ACC112 (cell line): Measurements from ENCODE around the gene NDUFAF8.

Experiments
- H2AFZ ChIP-seq: fragments of 200-600 bp; sonication (generic); one replicate; pipeline ENCODE4 v1.6.0; 2017; ENCODE audit warnings: antibody characterized with exemption, low read length; ENCODE audit not compliant: unreplicated experiment
- H3K27ac ChIP-seq: fragments of 200-600 bp; sonication (generic); 2 replicates; pipeline ENCODE4 v1.5.1; 2014; ENCODE audit warnings: low read depth, mild to moderate bottlenecking, antibody characterized with exemption, low read length, moderate library complexity
- H3K27me3 ChIP-seq: fragments of 200-600 bp; sonication (generic); 2 replicates; pipeline ENCODE4 v1.6.1; 2014; ENCODE audit warnings: mild to moderate bottlenecking, antibody characterized with exemption, low read length, moderate library complexity, mixed read lengths; ENCODE audit not compliant: insufficient read depth
- H3K36me3 ChIP-seq: fragments of 200-600 bp; sonication (generic); 2 replicates; pipeline ENCODE4 v1.6.1; 2016; ENCODE audit warnings: mild to moderate bottlenecking, antibody characterized with exemption, low read length, moderate library complexity, mixed read lengths; ENCODE audit not compliant: insufficient read depth
- H3K4me1 ChIP-seq: fragments of 200-600 bp; sonication (generic); one replicate; pipeline ENCODE4 v1.6.1; 2016; ENCODE audit warnings: low read length, mixed read lengths; ENCODE audit not compliant: insufficient read depth, unreplicated experiment, control insufficient read depth
- H3K4me3 ChIP-seq: fragments of 200-600 bp; sonication (generic); 2 replicates; pipeline ENCODE4 v1.5.1; 2014; ENCODE audit warnings: mild to moderate bottlenecking, low read depth, low read length
- H3K79me2 ChIP-seq: fragments of 200-600 bp; sonication (generic); one replicate; pipeline ENCODE4 v1.6.0; 2016; ENCODE audit warnings: low read length; ENCODE audit not compliant: control insufficient read depth, unreplicated experiment, insufficient read depth

NDUFAF8 gene

GRCh38 chr17:81213978-81214377, 25.1 kb upstream of the NDUFAF8 start:
- no peaks in the 10 kb centered on the region for H3K4me1 ChIP-seq
- H3K27ac ChIP-seq, result no peak overlapping the region
- H3K27me3 ChIP-seq, result no peaks in the 10 kb centered on the region
- no peak overlapping the region for H3K4me3 ChIP-seq
- H3K79me2 ChIP-seq, result no peaks in the 10 kb centered on the region
- H2AFZ ChIP-seq, result no peak overlapping the region
- H3K36me3 ChIP-seq, result no peaks in the 10 kb centered on the region

DNA sequence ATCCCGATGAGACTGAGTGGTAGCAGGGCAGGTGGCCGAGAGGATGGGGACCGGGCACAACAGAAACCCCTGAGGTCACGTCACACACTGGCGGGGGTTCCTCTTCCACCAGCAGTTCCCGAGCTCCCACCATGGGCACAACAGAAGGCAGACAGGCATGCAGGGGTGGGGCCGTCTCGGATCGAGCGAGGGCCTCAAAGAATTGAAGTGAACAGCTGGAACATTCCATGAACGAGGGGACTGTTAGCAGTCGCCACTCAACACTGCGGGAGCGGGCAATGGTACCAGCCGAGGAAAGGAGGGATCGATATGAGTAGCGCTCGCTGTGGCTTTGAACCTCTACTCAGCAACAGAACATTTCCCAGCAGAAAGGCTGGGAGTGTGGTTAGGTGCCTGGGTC, 21.6 kb upstream of the NDUFAF8 start:
- Histone ChIP-seq H3K4me1 (peaks cover 5% of the 10 kb centered on the region), H3K4me3 (no peak overlapping the region), H3K36me3 (no peaks in the 10 kb centered on the region), H3K79me2 (peaks cover 5% of the 10 kb centered on the region), H2AFZ (no peak overlapping the region), H3K27ac (no peak overlapping the region), H3K27me3 (no peaks in the 10 kb centered on the region)

DNA sequence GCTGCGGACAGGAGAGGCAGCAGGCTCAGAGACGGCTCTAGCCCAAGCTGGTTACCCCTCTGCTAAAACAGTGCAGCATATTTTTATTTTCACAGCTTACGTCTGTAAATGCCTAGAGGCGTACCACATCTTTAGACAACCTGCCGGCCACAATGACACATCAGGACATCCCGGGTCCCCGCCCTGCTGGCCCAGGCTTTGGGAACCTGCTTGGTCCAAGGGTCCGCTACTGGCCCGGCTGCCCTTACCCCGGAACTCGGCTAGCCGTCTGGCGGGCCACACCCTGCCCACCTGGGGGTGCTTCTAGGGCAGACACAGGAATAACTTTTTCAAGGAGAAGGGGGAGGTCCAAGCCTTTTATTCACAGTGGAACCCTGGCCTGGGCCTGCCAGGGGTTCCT, 20.7 kb upstream of the NDUFAF8 start:
- Histone ChIP-seq H3K4me3 (no peak overlapping the region), H3K36me3 (no peaks in the 10 kb centered on the region), H3K27ac (no peak overlapping the region), H3K4me1 (peaks cover 5% of the 10 kb centered on the region), H3K27me3 (no peaks in the 10 kb centered on the region), H3K79me2 (peaks cover 5% of the 10 kb centered on the region), H2AFZ (no peak overlapping the region)

- Histone ChIP-seq H3K36me3 (no peaks in the 10 kb centered on the region), H3K27me3 (no peaks in the 10 kb centered on the region), H3K4me1 (peaks cover 8% of the 10 kb centered on the region), H3K27ac (no peak overlapping the region), H3K4me3 (no peak overlapping the region), H2AFZ (no peak overlapping the region), H3K79me2 (peaks cover 5% of the 10 kb centered on the region)
These were observed 20.1 kb upstream of the NDUFAF8 start for GRCh38 chr17:81218991-81219390.

DNA sequence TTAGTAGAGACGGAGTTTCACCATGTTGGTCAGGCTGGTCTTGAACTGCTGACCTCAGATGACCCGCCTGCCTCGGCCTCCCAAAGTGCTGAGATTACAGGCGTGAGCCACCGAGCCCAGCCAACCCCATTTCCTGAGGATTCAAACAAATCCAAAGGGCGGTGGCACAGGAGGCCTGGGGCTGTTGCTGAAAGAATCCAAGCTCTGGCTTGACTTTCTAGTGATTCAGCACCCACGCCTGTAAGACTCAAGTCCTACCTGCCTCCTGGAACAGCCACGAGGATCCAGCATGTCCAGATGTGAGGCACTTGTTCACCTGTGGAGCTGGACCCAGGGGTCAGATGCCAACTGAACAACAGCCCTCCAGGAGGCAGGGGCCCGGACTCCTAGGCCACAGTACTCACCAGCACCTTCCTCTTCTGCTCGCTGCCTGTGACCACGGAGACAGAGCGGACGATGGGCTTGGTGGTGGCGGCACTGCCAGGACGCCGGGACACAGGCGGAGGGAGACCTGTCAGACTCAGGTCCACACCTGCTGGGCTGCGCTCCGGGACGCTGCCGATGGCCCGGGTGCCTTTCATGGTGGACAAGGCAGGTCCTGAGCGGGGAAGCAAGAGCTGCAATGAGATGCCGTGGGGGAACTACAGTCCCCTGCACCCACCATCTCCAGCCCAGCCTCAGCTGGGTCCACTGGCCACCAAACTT, 19.5 kb upstream of the NDUFAF8 start:
- H3K4me1 ChIP-seq, result peaks cover 8% of the 10 kb centered on the region
- no peak overlapping the region for H3K27ac ChIP-seq
- no peaks in the 10 kb centered on the region for H3K36me3 ChIP-seq
- H2AFZ ChIP-seq, result no peak overlapping the region
- no peaks in the 10 kb centered on the region for H3K27me3 ChIP-seq
- peaks cover 5% of the 10 kb centered on the region for H3K79me2 ChIP-seq
- no peak overlapping the region for H3K4me3 ChIP-seq

GRCh38 chr17:81221371-81221841, 17.7 kb upstream of the NDUFAF8 start:
- peak overlapping the region; percentile 94; the same call in 1 of the 2 replicates for H3K4me3 ChIP-seq
- peaks cover 8% of the 10 kb centered on the region for H3K4me1 ChIP-seq
- H3K27ac ChIP-seq, result no peak overlapping the region
- peaks cover 5% of the 10 kb centered on the region for H3K79me2 ChIP-seq
- H2AFZ ChIP-seq, result no peak overlapping the region
- no peaks in the 10 kb centered on the region for H3K36me3 ChIP-seq
- H3K27me3 ChIP-seq, result no peaks in the 10 kb centered on the region

- peaks cover 8% of the 10 kb centered on the region for H3K4me1 ChIP-seq
- H3K27me3 ChIP-seq, result no peaks in the 10 kb centered on the region
- H3K79me2 ChIP-seq, result peaks cover 5% of the 10 kb centered on the region
- H2AFZ ChIP-seq, result peak overlapping the region; percentile 83
- no peaks in the 10 kb centered on the region for H3K36me3 ChIP-seq
- H3K27ac ChIP-seq, result no peak overlapping the region
- peak overlapping the region; percentile 94 for H3K4me3 ChIP-seq
These were observed 17.1 kb upstream of the NDUFAF8 start for GRCh38 chr17:81221842-81222619.

DNA sequence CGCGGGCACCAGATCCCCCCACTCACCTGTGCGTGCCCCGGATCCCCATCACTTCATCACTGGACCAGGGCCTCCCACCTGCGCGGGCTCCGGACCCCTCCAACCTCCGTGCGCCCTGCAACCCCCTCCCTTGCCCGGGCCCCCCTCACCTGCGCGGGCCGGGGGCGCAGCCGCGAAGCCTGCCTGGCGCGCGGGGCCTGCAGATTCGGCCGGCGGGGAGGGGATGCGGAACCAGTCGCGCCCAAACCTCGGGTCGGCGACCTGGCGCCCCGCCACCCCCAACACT, 16.6 kb upstream of the NDUFAF8 start:
- H2AFZ ChIP-seq, result peak overlapping the region; percentile 83
- H3K4me1 ChIP-seq, result peaks cover 8% of the 10 kb centered on the region
- peak overlapping the region; percentile 94 for H3K4me3 ChIP-seq
- H3K27me3 ChIP-seq, result no peaks in the 10 kb centered on the region
- H3K36me3 ChIP-seq, result no peaks in the 10 kb centered on the region
- H3K27ac ChIP-seq, result no peak overlapping the region
- peaks cover 5% of the 10 kb centered on the region for H3K79me2 ChIP-seq

- Histone ChIP-seq H2AFZ (peak within 1 kb of the TSS; percentile 99), H3K27ac (no peak within 1 kb of the TSS), H3K4me3 (peak within 1 kb of the TSS; percentile 94), H3K4me1 (peaks cover 8% of the 10 kb centered on the region), H3K27me3 (no peaks in the 10 kb centered on the region), H3K36me3 (no peaks in the 10 kb centered on the region), H3K79me2 (peaks cover 5% of the 10 kb centered on the region)
These were observed 16.0 kb upstream of the NDUFAF8 start, which contains the start of gene CEP131 for GRCh38 chr17:81222906-81223761. CEP131 (minus strand) TSS chr17:81222965; CDS start chr17:81220056, 2,909 bp downstream.

DNA sequence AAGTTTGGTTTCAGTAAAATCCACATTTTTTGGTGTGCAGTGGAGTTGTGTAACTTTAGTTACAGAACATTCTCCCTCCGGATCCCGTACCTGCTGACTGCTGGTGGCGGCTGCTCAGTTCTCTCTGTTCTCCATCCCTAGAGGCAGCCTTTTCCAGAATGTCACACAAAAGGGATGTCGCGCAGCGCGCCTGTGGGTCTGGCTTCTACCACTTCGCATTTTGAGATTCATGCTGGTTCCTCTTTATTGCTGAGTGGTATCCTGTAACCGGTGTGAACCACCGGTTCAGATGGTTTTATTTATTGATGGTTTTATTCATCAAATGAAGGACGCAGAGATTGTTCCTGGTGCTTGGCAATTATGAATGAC, 15.4 kb upstream of the NDUFAF8 start:
- Histone ChIP-seq H2AFZ (peak overlapping the region; percentile 99), H3K4me1 (peaks cover 8% of the 10 kb centered on the region), H3K27me3 (no peaks in the 10 kb centered on the region), H3K4me3 (peak overlapping the region; percentile 80), H3K36me3 (no peaks in the 10 kb centered on the region), H3K27ac (no peak overlapping the region), H3K79me2 (peaks cover 5% of the 10 kb centered on the region)
